Measurements from ENCODE around the gene HERC6.
"Not testable (repeated sequence)": the region's sequence is repeated elsewhere in the genome, so short reads cannot be mapped to it uniquely, and the experiment has no call there.

- TF ChIP-seq CTCF, POLR2A (IDR thresholded peaks at IDR 0.05): not testable (repeated sequence)
Observed at GRCh38 chr4:88437873-88438272, 59.2 kb downstream of the HERC6 start.

Data from Peyer's patch (tissue), 4 donors.